ENCODE measurements around the gene POTEI.
"Not testable (repeated sequence)": the region's sequence is repeated elsewhere in the genome, so short reads cannot be mapped to it uniquely, and the experiment has no call there.

POTEI gene

DNA sequence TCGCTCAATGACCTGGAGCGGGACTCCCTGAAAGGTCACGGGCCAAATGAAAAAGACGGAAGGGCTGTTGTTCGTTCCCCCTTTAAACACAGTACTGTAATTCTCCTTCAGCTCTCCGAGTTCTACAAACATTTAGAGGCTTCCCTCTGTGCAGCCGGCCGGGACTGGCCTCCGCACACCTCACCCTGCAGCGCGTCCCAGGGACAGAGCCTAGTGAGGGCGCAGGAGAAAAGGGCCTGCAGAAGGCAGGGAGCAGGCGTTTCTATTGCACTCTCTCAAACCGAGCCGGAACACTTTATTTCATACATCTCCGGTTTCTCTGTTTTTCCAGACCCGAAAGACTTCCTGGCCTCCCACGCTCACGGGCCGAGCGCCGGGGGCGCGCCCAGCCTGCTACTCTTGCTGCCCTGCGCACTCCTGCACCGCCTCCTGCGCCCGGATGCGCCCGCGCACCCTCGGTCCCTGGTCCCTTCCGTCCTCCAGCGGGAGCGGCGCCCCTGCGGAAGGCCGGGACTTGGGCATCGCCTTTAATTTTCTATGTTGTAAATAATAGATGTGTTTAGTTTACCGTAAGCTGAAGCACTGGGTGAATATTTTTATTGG is 18.3 kb upstream of the POTEI start:
- not testable (repeated sequence) for H3K9me3 ChIP-seq (ENCODE audit: low read length)

GRCh38 chr2:130522390-130522789 is 13.3 kb upstream of the POTEI start:
- H3K4me1 ChIP-seq (ENCODE audit: insufficient read depth, low read length); H3K36me3 ChIP-seq (ENCODE audit: insufficient read depth, low read length); H3K9me3 ChIP-seq (ENCODE audit: low read length); H3K27me3 ChIP-seq (ENCODE audit: insufficient read depth, low read length); H3K4me3 ChIP-seq (ENCODE audit: low read length); H2AFZ ChIP-seq (ENCODE audit: low read depth, low read length): not testable (repeated sequence)

More for the DNA sequence above, 18.3 kb upstream of the POTEI start:
- not testable (repeated sequence) for H2AFZ ChIP-seq (ENCODE audit: low read depth, low read length); H3K27me3 ChIP-seq (ENCODE audit: insufficient read depth, low read length); H3K4me3 ChIP-seq (ENCODE audit: low read length); H3K36me3 ChIP-seq (ENCODE audit: insufficient read depth, low read length); H3K4me1 ChIP-seq (ENCODE audit: insufficient read depth, low read length)

GRCh38 chr2:130520992-130521391 is 11.9 kb upstream of the POTEI start, which contains the start of gene CFC1B:
Gene CFC1B (plus strand): TSS chr2:130521222. CDS start chr2:130521485, 263 bp downstream.
- not testable (repeated sequence) for H3K36me3 ChIP-seq (ENCODE audit: insufficient read depth, low read length); H3K4me1 ChIP-seq (ENCODE audit: insufficient read depth, low read length); H3K4me3 ChIP-seq (ENCODE audit: low read length); H2AFZ ChIP-seq (ENCODE audit: low read depth, low read length); H3K27me3 ChIP-seq (ENCODE audit: insufficient read depth, low read length); H3K9me3 ChIP-seq (ENCODE audit: low read length)

DNA sequence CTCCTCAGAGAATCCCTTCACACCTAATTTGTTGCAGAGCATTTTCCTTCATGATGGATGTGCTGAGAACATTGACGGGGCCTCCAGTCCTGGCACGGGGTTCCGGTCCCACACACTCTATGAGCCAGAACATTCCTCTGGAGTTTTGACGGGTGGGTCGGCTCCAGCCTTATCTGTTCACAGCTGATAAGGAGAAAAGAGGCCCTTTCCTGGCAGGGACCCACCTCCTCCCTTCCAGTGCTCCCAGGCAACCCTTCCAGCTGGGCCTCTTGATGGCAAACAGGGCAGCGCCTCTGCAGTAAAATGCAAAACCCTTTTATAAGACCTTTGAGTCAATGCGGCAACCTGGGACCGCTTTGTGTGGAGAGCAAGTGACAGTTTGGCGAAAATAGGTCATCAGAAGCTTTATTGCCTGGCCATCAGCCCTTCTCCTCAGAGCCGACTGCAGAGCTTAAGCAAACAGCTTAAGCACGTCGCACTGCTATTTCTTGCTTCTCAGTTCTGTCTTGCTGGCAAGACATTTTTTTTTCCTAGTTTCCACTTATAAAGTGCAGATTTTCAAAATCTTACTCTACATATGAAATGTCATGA is 9.5 kb upstream of the POTEI start:
- H3K9me3 ChIP-seq (ENCODE audit: low read length); H3K4me1 ChIP-seq (ENCODE audit: insufficient read depth, low read length); H2AFZ ChIP-seq (ENCODE audit: low read depth, low read length); H3K36me3 ChIP-seq (ENCODE audit: insufficient read depth, low read length); H3K4me3 ChIP-seq (ENCODE audit: low read length); H3K27me3 ChIP-seq (ENCODE audit: insufficient read depth, low read length): not testable (repeated sequence)

DNA sequence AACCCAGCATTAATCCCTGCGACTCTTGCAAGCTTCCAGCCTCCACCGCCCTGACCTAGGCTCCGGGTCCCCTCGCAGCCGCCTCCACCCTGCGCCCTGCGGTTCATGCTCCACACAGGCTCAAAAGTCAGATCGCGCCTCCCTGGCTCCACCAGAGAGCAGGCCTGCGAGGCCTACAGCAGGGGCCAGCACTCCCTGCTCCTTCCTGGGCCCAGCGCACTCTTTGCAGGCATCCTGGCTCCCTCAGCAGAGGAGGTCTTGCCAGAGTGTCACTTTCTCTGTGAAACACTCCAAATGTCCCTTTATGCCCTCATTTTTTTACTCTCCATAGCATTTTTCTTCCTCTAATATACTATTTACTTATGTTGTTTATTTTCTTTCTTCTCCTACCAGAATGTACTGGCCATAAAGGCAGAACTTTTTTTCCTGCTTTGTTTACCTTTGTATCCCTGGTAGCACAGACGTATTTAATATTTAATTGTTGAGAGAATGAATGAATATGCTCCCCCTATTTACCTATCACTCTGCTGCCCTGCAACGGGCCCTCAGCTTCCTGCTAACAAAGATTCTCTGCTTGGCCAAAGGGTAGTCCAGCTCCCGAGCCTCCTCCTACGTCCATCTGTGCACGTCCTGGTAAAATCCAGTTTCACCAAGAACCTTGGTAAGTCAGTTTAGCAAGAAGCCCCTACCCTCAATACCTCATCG is 2.8 kb upstream of the POTEI start:
- not testable (repeated sequence) for H3K9me3 ChIP-seq (ENCODE audit: low read length); H2AFZ ChIP-seq (ENCODE audit: low read depth, low read length); H3K36me3 ChIP-seq (ENCODE audit: insufficient read depth, low read length); H3K4me1 ChIP-seq (ENCODE audit: insufficient read depth, low read length); H3K4me3 ChIP-seq (ENCODE audit: low read length); H3K27me3 ChIP-seq (ENCODE audit: insufficient read depth, low read length)

DNA sequence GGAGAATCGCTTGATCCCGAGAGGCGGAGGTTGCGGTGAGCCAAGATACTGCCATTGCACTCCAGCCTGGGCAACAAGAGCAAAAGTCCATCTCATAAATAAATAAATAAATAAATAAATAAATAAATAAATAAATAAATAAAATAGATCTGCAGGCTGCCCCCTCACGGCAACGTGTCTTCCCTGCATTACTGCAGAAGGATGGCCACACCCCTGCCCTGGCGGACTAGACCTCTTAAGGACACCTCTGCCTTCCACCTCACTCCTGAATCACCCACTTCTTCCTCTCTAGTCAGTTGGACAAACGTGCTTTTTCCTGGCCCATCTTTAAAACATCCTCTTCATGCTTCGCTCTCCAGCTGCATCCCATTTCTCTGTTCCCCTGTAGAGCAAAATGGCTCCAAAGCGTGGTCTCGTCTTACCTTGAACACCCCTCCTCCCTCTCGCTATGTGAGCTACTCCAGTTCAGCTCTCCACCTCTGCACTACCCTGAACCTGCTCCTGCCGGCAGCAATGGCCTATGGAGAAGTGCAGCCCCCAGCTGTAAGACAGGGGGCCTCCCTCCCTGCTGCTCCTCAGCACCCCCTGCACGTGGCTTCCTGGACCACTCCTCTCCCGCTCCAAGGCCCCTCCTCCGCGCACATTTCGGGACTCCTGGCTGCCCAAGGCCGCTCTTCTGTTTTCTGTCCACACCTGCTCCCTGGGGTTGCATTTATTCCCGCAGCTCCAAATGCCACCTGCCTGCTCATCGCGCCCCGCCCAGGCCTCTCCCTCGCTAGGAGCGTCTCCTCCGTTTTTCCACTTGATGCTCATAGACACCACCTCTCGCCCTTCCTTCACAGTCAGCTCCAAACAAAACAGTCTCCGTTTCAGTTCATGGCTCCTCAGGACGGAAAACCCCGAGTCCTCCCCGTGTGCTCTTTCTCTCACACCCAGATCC is 1.9 kb upstream of the POTEI start:
- H3K27me3 ChIP-seq (ENCODE audit: insufficient read depth, low read length); H3K36me3 ChIP-seq (ENCODE audit: insufficient read depth, low read length); H3K4me1 ChIP-seq (ENCODE audit: insufficient read depth, low read length); H2AFZ ChIP-seq (ENCODE audit: low read depth, low read length); H3K4me3 ChIP-seq (ENCODE audit: low read length); H3K9me3 ChIP-seq (ENCODE audit: low read length): not testable (repeated sequence)

DNA sequence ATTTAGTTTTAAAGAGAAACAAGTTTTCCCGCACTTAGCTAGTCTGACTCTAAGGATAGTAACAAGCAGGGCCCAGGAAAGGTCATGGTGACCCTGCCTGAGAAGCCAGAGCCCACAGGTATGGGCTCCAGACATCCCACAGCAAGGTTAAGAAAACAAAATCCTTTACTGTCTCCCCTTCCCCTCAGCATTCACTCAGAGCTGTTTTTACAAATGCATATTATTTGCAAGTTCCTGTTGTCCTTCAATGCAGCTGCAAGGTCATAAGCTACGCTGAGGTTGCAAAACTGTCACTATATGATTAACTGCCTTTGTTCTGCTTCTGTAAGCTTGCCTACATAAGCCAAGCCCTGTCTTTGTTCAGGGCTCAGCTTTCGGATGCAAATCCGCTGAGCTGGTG is 18.1 kb downstream of the POTEI start:
- not testable (repeated sequence) for H3K36me3 ChIP-seq (ENCODE audit: insufficient read depth, low read length); H3K4me3 ChIP-seq (ENCODE audit: low read length); H2AFZ ChIP-seq (ENCODE audit: low read depth, low read length); H3K4me1 ChIP-seq (ENCODE audit: insufficient read depth, low read length); H3K27me3 ChIP-seq (ENCODE audit: insufficient read depth, low read length); H3K9me3 ChIP-seq (ENCODE audit: low read length)

GRCh38 chr2:130455413-130455812 is 53.7 kb downstream of the POTEI start:
- not testable (repeated sequence) for H3K4me1 ChIP-seq (ENCODE audit: insufficient read depth, low read length); H3K9me3 ChIP-seq (ENCODE audit: low read length); H3K4me3 ChIP-seq (ENCODE audit: low read length); H2AFZ ChIP-seq (ENCODE audit: low read depth, low read length); H3K27me3 ChIP-seq (ENCODE audit: insufficient read depth, low read length); H3K36me3 ChIP-seq (ENCODE audit: insufficient read depth, low read length)

DNA sequence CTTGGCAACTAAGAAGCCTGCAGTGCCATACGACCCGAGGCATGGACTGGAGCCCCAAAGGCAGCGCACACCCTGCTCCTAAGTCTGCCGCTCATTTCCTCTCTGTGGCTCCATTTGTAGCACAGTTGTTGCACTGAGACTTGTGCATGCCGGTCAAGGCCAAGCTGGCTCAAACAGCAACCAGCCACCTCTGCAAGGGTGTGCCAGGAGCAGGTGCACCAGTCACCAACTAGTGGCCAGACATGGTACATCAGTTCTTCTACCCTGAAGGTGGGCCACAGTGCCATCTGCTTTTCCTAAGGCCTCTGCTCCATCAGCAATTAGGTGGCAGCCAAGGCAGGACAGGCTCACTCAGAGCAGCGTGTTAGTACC is 54.4 kb downstream of the POTEI start:
- H3K4me1 ChIP-seq (ENCODE audit: insufficient read depth, low read length); H2AFZ ChIP-seq (ENCODE audit: low read depth, low read length); H3K27me3 ChIP-seq (ENCODE audit: insufficient read depth, low read length); H3K9me3 ChIP-seq (ENCODE audit: low read length); H3K4me3 ChIP-seq (ENCODE audit: low read length); H3K36me3 ChIP-seq (ENCODE audit: insufficient read depth, low read length): not testable (repeated sequence)

DNA sequence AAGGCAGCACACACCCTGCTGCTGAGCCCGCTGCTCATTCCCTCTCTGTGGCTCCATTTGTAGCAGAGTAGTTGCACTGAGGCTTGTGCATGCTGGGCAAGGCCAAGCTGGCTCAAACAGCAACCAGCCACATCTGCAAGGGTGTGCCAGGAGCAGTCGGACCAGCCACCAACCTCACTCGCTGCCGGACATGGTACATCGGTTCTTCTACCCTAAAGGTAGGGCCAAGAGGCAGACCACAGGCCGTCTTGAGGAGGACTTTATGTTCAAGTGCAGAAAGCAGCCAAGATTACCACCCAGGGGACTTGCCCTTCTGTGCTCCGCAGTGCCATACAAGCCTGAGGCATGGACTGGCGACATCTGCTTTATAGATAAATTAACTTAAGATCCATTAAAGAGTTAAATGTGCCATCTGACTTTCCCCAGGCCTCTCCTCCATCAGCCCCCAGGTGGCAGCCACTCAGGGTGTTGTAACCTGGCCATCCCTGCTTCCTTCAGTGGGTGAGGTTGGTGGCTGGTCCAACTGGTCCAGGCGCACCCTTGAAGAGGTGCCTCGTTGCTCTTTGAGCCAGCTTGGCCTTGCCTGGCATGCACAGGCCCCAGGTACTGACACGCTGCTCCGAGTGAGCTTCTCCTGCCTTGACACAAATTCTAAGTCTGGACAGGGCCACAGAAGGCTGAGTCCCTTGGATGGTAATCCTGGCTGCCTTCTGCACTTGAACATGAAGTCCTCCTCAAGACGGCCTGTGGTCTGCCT is 55.0 kb downstream of the POTEI start:
- H3K9me3 ChIP-seq (ENCODE audit: low read length); H3K36me3 ChIP-seq (ENCODE audit: insufficient read depth, low read length); H2AFZ ChIP-seq (ENCODE audit: low read depth, low read length); H3K27me3 ChIP-seq (ENCODE audit: insufficient read depth, low read length); H3K4me1 ChIP-seq (ENCODE audit: insufficient read depth, low read length); H3K4me3 ChIP-seq (ENCODE audit: low read length): not testable (repeated sequence)

DNA sequence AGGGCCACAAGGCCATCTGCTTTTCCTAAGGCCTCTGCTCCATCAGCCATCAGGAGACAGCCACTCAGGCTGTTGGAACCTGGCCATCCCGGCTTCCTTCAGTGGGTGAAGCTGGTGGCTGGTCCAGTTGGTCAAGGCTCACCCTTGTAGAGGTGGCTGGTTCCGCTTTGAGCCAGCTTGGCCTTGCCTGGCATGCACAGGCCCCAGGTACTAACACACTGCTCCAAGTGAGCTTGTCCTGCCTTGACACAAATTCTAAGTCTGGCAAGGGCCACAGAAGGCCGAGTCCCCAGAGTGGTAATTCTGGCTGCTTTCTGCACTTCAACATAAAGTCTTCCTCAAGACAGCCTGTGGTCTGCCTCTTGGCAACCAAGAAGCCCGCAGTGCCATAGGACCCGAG is 56.2 kb downstream of the POTEI start:
- not testable (repeated sequence) for H3K4me1 ChIP-seq (ENCODE audit: insufficient read depth, low read length); H3K9me3 ChIP-seq (ENCODE audit: low read length); H3K27me3 ChIP-seq (ENCODE audit: insufficient read depth, low read length); H3K36me3 ChIP-seq (ENCODE audit: insufficient read depth, low read length); H2AFZ ChIP-seq (ENCODE audit: low read depth, low read length); H3K4me3 ChIP-seq (ENCODE audit: low read length)

GRCh38 chr2:130451823-130452222 is 57.3 kb downstream of the POTEI start:
- H3K9me3 ChIP-seq (ENCODE audit: low read length); H3K4me1 ChIP-seq (ENCODE audit: insufficient read depth, low read length); H3K27me3 ChIP-seq (ENCODE audit: insufficient read depth, low read length); H3K4me3 ChIP-seq (ENCODE audit: low read length); H2AFZ ChIP-seq (ENCODE audit: low read depth, low read length); H3K36me3 ChIP-seq (ENCODE audit: insufficient read depth, low read length): not testable (repeated sequence)

DNA sequence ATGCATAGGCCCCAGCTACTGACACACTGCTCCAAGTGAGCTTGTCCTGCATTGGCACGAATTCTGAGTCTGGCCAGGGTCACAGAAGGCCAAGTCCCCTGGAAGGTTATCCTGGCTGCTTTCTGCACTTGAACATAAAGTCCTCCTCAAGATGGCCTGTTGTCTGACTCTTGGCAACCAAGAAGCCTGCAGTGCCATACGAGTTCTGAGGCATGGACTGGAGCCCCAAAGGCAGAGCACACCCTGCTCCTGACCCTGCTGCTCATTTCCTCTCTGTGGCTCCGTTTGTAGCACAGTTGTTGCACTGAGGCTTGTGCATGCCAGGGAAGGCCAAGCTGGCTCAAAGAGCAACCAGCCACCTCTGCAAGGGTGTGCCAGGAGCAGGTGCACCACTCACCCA is 57.9 kb downstream of the POTEI start:
- H3K4me3 ChIP-seq (ENCODE audit: low read length); H2AFZ ChIP-seq (ENCODE audit: low read depth, low read length); H3K4me1 ChIP-seq (ENCODE audit: insufficient read depth, low read length); H3K36me3 ChIP-seq (ENCODE audit: insufficient read depth, low read length); H3K27me3 ChIP-seq (ENCODE audit: insufficient read depth, low read length); H3K9me3 ChIP-seq (ENCODE audit: low read length): not testable (repeated sequence)
